ENCODE results near the gene ARHGEF6. TPM values are rescaled to one million over a fixed set of nuclear protein-coding genes. Genes with fewer than 3 reads are reported as not detected.

ARHGEF6 gene
- total RNA-seq, 4 donors from 2014 or later = 3.8 to 29.7 (median 6.6) TPM

DNA sequence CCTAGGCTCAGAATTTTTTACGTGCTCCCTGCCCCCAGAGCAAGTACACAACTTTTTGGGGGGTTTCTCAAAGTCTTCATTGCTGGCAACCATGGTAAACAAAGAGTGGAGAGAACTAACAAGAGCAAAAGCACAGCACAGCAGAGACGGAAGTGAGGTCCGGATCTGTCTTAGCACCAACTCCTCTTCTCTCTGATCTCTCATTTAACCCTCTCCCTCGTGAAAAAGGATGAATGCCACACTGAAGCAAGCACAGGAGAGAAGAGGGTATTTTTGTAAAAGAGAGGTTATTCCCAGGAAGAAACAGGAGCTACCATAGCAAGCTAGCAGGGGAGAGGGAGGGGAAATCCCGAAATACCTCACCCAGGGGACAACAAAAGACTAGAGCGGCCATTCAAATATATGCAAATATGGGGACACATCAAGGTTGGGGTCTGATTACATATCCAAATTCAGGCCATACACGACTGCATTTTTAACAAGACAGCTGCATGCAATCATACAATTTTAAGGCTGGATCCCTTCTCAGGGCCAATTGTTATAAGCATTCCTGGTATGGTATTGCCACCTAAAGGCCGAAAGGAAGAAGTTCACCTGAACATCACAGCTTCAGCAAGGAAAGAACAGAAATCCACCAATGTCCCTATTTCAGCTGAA lies 86.2 kb downstream of the ARHGEF6 start:
- no peak for TF ChIP-seq POLR2A (IDR thresholded peaks at IDR 0.05)
- TF ChIP-seq, protein P1, sequence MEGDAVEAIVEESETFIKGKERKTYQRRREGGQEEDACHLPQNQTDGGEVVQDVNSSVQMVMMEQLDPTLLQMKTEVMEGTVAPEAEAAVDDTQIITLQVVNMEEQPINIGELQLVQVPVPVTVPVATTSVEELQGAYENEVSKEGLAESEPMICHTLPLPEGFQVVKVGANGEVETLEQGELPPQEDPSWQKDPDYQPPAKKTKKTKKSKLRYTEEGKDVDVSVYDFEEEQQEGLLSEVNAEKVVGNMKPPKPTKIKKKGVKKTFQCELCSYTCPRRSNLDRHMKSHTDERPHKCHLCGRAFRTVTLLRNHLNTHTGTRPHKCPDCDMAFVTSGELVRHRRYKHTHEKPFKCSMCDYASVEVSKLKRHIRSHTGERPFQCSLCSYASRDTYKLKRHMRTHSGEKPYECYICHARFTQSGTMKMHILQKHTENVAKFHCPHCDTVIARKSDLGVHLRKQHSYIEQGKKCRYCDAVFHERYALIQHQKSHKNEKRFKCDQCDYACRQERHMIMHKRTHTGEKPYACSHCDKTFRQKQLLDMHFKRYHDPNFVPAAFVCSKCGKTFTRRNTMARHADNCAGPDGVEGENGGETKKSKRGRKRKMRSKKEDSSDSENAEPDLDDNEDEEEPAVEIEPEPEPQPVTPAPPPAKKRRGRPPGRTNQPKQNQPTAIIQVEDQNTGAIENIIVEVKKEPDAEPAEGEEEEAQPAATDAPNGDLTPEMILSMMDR (IDR thresholded peaks at IDR 0.05) = peak; percentile 44 to 70 (median 58)
- H3K9me3 ChIP-seq = no peaks in the 10 kb centered on the region
- DNase-seq = no peak
- no peaks in the 10 kb centered on the region for H3K27me3 ChIP-seq
- no peaks in the 10 kb centered on the region for H3K36me3 ChIP-seq
- no peak overlapping the region for H3K4me3 ChIP-seq
- no peaks in the 10 kb centered on the region for H3K4me1 ChIP-seq
- H3K27ac ChIP-seq = peak overlapping the region in 2 of 4 donors; percentile 23 to 55

DNA sequence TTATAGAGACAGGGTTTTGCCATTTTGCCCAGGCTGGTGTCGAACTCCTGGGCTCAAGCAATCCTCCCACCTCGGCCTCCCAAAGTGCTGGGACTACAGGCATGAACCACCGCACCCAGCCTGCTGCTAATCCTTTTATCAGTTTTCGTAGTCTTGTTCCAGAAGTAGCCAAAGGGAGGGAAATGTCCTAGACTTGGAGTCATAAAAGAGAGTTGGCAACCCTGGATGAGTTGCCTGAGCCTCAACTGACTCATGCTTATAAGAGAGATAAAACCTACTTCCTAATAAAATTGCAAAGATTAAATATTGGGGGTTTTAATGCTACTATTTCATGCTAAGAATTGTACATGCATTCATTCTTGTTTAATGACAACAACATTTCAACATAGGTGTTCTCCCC lies 88.5 kb downstream of the ARHGEF6 start:
- no peaks in the 10 kb centered on the region for H3K4me1 ChIP-seq
- no peaks in the 10 kb centered on the region for H3K36me3 ChIP-seq
- no peak overlapping the region for H3K27ac ChIP-seq
- no peaks in the 10 kb centered on the region for H3K9me3 ChIP-seq
- no peak for TF ChIP-seq POLR2A (IDR thresholded peaks at IDR 0.05)
- TF ChIP-seq, protein P1 (IDR thresholded peaks at IDR 0.05) = no peak
- DNase-seq = no peak
- H3K27me3 ChIP-seq = no peaks in the 10 kb centered on the region
- H3K4me3 ChIP-seq = no peak overlapping the region

DNA sequence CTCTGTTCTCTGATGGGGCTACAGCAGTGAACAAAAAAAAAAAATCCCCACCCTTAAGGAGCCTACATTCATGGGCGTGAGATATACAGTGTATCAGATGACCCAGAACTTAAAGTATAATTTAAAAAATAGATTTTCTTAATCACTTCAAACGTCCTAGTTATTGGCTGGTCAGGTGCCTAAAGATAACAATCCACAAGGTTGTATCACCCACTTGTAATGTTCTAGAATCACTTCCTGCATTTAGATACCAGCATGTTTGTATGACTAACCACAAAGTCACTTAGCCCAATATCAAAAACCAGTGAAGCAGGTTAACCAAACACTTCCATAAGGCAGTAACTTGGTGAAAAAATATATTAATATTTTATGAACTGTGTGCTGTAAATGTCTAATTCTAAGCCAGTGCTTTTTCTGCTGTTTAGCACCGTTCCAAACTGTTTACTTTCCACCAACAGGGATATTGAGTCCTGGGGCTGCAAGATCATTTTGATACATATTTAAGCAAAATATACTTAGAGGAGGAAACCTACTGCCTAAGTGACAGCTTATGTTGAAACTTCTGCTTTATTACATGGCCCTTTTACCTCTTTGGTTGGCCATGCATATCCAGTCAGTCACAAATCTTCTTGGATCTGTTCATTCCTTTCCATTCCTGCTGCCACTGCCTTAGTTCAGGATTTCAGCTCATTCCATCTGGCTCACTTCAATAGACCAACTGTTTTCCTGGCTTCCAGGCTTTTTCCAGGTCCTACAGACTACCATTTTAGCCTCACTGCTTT lies 89.5 kb downstream of the ARHGEF6 start:
- peak overlapping the region in 3 of 4 donors; percentile 21 to 44 (median 22) for H3K27ac ChIP-seq
- TF ChIP-seq POLR2A (IDR thresholded peaks at IDR 0.05) = no peak
- TF ChIP-seq, protein P1 (IDR thresholded peaks at IDR 0.05) = no peak
- H3K4me3 ChIP-seq = no peak overlapping the region
- H3K36me3 ChIP-seq = no peaks in the 10 kb centered on the region
- no peaks in the 10 kb centered on the region for H3K27me3 ChIP-seq
- no peak for DNase-seq
- no peaks in the 10 kb centered on the region for H3K9me3 ChIP-seq
- H3K4me1 ChIP-seq = no peaks in the 10 kb centered on the region

GRCh38 chrX:136689436-136689835 lies 91.3 kb downstream of the ARHGEF6 start:
- DNase-seq = no peak
- no peaks in the 10 kb centered on the region for H3K36me3 ChIP-seq
- no peak overlapping the region for H3K27ac ChIP-seq
- H3K4me1 ChIP-seq = no peaks in the 10 kb centered on the region
- no peak overlapping the region for H3K4me3 ChIP-seq
- TF ChIP-seq POLR2A (IDR thresholded peaks at IDR 0.05) = no peak
- TF ChIP-seq, protein P1 (IDR thresholded peaks at IDR 0.05) = no peak
- no peaks in the 10 kb centered on the region for H3K9me3 ChIP-seq
- H3K27me3 ChIP-seq = no peaks in the 10 kb centered on the region

DNA sequence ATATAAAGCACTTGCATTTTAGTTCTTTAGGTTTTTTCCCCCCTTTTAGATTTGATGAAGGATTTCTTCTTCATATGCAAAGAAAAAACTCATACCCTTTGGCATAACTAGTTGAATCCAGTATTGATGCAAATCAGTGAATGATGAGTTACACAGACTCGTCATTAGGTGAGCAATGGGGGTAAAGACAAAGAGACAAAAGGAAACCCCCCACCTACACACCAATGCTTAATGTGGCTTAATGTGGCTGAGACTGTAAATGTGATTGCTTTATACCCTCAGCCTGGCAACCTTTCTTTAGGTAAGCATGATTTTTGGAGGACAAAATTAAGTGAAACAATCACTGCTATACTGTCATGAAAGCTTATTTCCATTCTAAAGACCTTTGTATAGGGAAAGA lies 93.3 kb downstream of the ARHGEF6 start:
- Histone ChIP-seq H3K27ac (no peak overlapping the region), H3K9me3 (no peaks in the 10 kb centered on the region), H3K4me3 (no peak overlapping the region), H3K27me3 (no peaks in the 10 kb centered on the region), H3K4me1 (no peaks in the 10 kb centered on the region), H3K36me3 (no peaks in the 10 kb centered on the region)
- no peak for DNase-seq
- TF ChIP-seq, protein P1 (IDR thresholded peaks at IDR 0.05) = no peak
- TF ChIP-seq POLR2A (IDR thresholded peaks at IDR 0.05) = no peak

All from Peyer's patch (tissue), 4 donors.